HG02840 (cell line): ENCODE results near the gene PKD2L1.

Source experiments
- ATAC-seq: cut with Tn5 transposase; IDR thresholded peaks from one replicate; pipeline ENCODE4 v1.9.1; 2021; ENCODE audit warnings: mild to moderate bottlenecking, moderate library complexity, moderate number of reproducible peaks; ENCODE audit not compliant: unreplicated experiment, low FRiP score

PKD2L1 gene

DNA sequence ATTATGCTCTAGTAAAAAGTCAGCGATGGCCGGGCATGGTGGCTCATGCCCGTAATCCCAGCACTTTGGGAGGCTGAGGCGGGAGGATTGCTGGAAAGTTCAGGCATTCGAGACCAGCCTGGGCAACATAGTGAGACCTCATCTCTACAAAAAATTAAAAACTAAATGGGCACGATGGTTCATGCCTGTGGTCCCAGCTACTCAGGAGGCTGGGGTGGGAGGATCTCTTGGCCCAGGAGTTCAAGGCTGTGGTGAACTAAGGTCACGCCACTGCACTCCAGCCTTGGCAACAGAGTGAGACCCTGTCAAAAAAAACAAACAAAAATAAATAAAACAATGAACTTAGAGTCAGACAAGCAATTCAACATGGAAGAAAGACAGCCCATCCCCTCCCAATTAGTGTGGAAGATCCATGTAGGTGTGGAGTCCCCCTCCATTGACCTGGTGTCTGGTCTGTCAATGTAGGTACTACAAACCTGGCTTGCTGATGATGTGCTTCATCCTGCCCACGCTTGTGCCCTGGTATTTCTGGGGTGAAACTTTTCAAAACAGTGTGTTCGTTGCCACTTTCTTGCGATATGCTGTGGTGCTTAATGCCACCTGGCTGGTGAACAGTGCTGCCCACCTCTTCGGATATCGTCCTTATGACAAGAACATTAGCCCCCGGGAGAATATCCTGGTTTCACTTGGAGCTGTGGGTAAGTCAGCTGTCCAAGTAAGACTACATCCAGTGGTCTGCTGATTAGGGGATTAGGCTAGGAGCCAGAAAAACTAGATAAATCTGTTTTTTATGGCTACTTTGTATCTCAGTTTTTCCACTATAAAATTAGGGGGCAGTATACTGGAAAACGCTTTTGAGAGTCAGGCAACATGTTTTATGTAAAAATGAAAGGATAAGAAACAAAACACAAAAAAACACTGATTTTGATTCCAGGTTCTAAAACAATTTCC is 26.3 kb upstream of the PKD2L1 start:
- ATAC-seq = no peak

DNA sequence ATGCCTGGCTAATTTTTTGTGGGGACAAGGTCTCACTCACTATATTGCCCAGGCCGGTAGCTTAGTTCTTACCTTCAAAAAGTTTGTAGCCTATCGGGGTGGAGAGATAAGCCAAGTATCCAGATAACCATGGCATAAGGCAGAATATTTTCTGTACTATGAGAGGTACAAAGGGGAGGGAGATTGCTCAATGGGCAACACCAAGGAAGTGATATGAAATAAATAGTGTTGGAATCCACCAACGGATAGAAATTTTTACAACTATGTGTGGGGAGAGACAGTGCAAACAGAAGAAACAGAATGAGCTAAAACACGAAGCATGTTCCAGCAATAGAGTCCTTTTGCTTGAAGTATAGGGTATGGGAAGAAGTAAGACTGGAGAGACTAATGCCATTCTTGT is 25.1 kb upstream of the PKD2L1 start:
- no peak for ATAC-seq

- ATAC-seq = no peak
These were observed 23.9 kb upstream of the PKD2L1 start for GRCh38 chr10:100353770-100354485.

GRCh38 chr10:100350914-100351485 is 21.0 kb upstream of the PKD2L1 start:
- ATAC-seq = no peak

DNA sequence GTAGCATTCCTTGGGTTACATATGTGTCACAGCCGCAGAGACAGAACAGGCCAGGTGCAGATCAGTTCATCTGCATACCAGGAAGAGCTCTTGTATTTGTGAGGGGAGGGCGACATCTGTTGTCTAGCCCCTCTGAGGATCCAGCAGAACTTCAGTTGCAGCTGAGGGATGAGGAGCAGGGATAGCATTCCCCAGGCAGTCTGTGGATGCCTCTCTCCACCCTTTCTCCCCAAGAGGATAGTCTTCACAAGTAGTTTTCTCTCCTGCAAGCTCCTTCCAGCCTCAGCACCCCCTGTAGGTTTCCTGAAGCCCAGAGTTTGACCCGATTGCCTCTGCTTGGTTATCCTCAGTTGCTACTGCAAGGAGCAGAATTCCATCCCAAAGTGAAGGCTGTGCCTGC is 19.6 kb upstream of the PKD2L1 start:
- no peak for ATAC-seq

GRCh38 chr10:100349087-100349486 is 19.1 kb upstream of the PKD2L1 start:
- no peak for ATAC-seq

DNA sequence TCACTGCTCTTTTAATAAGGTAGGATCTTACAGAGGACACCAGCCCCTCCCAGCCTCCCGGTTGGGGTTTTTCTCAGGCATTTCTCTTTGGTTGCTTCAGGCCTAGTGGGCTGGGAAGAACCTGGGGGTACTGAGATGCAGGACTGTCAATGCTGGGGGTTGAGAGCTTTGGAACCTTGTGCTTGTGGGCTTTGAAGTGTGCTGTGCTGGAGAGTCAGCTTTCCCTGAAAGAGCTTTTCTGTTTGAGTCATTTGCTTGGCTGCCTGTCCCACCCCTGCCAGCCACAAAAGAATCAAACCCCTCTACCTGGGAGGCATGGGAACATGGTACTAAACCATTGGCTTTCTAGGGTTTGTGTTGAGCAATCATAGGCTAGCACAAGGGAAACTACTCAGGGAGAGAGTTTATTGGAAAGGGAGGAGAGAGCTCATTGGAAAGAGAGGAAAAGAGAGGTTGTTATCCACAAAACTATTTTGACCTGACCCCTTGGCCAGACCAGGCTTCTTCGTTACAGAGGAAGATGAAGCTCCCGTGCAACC is 18.4 kb upstream of the PKD2L1 start:
- ATAC-seq = no peak

GRCh38 chr10:100347568-100348195 is 17.7 kb upstream of the PKD2L1 start:
- no peak for ATAC-seq

DNA sequence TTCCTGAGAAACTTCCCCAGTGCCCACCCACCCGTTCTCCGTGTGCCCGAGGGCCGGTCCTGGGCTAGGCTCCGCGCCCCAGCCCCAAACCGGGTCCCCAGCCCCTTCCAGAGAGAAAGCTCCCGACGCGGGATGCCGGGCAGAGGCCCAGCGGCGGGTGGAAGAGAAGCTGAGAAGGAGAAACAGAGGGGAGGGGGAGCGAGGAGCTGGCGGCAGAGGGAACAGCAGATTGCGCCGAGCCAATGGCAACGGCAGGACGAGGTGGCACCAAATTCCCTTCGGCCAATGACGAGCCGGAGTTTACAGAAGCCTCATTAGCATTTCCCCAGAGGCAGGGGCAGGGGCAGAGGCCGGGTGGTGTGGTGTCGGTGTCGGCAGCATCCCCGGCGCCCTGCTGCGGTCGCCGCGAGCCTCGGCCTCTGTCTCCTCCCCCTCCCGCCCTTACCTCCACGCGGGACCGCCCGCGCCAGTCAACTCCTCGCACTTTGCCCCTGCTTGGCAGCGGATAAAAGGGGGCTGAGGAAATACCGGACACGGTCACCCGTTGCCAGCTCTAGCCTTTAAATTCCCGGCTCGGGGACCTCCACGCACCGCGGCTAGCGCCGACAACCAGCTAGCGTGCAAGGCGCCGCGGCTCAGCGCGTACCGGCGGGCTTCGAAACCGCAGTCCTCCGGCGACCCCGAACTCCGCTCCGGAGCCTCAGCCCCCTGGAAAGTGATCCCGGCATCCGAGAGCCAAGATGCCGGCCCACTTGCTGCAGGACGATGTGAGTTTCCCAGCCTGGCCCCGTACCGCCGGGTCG is 16.9 kb upstream of the PKD2L1 start, which contains the start of gene SCD:
Gene SCD, plus strand, starts transcription at position 469 of the 803 bp plus-strand sequence. Its CDS starts 272 bp downstream, at position 741.
- peak; percentile 83 for ATAC-seq

- ATAC-seq = peak; percentile 40
These were observed 16.3 kb upstream of the PKD2L1 start for GRCh38 chr10:100346351-100346764.

DNA sequence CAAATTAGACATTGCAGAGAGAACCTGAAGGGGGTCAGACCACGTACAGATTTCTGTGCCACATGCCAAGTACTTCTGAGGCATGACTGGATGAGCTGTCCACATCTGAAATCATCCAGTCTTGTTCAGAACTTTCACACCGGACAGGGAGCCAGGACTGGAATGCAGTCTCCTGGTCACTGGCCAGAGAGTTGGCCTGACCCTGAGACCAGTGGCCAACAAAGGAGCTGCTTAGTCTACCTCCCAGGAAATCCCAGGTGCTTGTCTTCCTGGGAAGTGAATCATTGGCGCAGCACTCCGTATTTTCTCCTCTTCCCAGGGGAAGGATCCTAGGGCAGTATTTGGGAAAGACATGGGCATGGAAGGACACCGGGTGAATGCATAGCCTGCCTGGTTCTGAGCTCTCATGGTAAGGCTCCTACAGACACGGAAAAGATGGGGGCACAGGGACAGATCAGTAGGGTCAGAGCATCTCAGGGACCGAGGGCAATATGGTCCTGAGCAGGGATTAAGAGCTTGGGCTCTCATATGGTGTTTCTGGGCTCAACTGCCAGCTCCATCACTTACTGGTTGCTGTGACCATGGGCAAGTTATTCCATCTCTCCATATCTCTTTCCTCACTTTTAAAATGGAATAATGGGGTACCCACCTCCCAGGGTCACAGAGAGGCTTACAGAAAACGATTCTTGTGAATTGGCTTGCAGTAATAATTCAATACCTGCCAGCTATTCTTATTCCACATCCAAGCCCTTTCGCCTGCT is 15.7 kb upstream of the PKD2L1 start:
- ATAC-seq = no peak

GRCh38 chr10:100344241-100344788 is 14.3 kb upstream of the PKD2L1 start:
- no peak for ATAC-seq

GRCh38 chr10:100342627-100342972 is 12.6 kb upstream of the PKD2L1 start:
- no peak for ATAC-seq

DNA sequence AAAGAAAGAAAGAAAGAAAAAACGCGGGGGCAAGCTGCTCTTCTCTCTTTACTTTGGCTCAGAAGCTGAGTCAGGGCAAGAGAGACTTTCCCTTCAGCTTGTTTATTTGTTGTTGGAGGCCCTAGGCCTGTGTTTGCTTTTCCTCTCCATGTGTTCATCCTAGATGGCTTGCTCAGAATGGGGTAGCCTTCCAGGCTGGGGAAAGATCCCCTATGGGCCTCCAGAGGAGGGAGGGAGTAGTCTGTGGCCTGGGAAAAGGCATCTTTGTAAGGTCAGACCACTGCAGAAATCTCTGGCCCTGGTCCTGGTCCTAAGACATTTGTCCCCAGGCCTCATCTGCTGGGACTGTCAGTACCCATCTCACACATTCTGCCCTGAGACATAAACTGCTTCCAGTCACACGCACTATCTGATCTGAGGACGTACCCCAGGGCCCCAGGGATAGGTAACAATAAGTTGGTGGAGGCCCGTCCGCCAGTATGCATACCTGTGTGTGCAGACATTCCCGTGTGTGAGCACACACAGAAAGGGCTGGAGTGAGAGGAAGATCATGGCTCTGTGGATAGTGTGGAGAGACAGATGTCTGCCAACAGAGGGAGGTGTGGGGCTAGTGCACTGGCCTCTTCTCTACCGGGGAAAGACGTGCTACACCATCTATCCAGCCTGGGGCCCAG is 12.1 kb upstream of the PKD2L1 start:
- ATAC-seq = no peak

DNA sequence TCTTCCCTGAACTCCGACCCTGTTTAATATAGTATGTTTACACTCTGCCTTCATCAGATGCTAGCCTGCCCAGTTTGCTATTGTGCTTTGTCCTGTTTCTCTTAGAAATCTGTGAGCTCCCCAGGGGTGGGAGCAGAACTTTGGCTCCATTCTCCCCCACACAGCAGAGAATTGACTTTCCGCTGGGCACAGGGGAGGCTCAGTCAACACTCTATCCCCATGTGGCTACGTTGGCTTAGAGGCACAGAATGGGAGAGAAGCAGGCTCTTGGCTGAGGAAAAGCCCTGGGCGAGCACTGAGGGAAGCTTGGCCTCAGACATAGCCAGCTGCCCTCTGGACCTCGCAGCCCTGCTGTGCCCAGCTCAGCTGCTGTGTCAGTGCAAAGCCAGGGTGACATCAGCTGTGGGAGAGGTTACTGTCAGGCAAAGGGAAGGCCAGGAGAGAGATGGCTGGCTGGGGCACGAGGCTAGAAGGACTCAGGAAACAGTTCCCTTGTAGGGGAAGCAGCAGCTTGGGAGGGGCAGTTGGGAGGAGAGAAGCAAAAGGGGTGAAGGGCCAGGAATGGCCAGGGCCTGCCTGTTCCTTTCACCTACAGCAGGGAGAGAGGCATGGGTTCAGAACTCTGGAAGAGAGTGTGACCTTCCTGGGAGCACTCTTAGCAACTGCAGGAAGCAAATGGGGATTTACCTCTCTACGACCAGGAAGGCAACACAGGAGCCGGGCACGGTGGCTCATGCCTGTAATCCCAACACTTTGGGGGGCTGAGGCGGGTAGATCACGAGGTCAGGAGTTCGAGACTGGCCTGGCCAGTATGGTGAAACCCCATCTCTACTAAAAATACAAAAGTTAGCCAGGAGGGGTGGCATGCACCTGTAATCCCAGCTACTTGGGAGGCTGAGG is 11.2 kb upstream of the PKD2L1 start:
- no peak for ATAC-seq

GRCh38 chr10:100339236-100339635 is 9.2 kb upstream of the PKD2L1 start:
- no peak for ATAC-seq

DNA sequence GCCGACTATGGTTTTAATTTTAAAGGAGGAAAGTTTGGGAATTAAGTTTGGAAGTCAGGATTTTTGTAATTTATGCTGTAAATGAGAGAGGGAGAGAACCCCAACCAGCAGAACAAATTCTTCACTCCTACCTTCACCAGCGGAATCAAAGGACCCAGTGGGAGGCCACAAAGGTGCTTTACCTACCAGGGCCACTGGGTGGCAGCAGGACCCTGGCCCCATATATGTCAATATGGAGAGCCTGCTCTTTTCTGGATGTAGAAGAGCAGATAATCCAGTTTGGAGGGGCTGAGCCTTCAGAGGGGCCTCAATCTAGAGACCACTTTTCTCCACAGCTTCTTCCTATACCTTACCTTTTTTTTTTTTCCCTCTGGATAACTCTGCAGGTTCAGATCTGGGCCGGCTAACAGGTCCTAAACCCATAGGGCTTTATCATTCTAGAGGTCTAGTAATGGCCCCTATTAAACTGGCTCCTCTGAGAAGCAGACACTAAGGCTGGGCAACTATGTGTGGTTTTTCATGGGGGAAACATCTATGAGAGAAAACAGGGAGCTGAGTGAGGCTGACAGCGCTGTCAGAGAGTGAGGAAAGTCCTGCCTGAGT is 8.5 kb upstream of the PKD2L1 start:
- ATAC-seq = no peak
